Left hindlimb (tissue), 1 donor: ENCODE results near the gene FOXO3.

Experiments used
- DNase-seq: peaks from one replicate; pipeline ENCODE4 v3.0.0-alpha.2; 2018

FOXO3 gene

GRCh38 chr6:108598305-108598863 is 37.7 kb downstream of the FOXO3 start:
- DNase-seq, result no peak

DNA sequence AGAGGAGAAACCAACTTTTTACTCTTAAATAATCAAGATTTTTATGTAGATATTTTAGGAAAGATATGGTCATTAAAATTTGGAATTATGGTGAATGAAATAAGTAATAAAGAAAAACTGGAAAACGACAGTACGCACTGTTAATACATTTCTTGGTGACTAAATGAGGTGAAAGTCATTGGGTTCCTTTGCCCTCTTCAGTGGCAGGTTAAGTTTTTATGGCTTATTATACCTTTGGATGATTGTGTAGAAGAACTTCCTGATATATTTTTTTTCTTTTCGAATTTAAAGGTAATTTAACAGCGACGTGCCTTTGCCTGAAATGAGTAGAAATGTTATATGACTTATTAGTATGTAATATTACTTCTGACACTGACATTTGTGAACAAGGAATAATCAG is 43.4 kb downstream of the FOXO3 start:
- DNase-seq, result no peak

- DNase-seq, result no peak
Measured at GRCh38 chr6:108606250-108606690, 45.6 kb downstream of the FOXO3 start.

DNA sequence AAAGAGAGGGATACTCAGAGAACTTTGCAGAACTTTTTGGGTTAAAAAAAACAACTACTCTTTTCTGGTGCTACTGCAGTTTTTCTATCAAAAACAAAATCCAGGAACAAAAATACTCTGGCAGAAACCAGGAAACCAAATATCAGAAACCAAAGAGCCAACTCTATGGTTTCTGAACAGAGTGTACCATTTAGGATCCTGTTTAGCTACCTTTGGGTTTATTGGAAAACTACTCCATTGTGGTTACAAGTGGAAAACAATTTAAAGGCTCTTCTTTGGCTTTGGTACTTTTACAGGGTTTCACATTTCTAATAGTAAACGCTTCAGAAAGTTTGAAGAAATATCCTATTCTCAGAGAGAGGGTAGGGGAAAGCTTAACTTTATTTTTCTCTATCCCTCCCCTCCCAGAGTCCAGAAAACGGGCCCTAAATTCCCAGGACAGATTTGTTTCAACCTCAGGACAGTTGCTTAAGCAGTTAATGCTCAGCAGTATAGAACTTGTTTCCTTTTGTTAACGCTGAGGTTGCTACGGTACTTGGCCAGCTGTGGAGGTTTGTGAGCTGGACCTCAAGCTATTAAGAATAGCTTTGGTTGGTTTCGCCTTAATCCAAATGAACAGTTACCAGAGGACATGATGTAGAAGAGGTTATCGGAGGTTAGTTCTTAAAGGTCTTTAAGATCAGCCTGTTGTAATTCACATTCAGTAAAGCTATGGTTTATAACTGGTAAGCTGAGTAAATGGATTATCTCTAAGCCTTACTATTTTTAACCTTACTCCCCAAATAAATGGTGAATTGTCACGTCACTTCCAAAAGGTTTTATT is 47.9 kb downstream of the FOXO3 start:
- DNase-seq, result no peak

GRCh38 chr6:108609276-108609769 is 48.6 kb downstream of the FOXO3 start:
- DNase-seq, result no peak

DNA sequence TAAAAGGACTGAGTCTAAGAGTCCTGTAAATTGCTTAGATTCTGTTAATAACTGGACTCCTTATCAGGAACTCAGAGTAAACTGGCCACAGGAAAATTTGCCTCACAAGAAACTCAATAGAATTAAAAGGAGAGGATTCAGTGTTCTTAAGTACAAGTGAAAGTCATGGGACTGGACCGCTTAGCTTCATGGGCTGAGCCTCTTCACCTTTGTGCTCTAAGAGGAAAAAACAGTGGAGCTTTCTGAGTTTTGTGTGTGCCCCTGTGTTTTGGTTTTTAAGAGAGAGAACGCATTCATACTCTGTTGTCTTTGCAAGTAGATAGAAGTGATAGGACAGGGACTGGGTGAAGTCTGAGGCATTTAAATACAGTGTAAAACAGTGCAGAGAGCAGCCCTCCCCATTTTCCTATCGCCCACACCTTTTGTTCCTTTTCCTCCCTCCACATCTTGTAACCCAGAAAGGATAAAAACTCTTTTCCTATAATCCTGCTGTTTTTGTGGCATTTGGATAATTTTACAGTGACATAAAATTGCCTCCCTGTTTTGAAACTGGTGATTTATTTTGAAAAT is 49.6 kb downstream of the FOXO3 start:
- DNase-seq, result no peak

DNA sequence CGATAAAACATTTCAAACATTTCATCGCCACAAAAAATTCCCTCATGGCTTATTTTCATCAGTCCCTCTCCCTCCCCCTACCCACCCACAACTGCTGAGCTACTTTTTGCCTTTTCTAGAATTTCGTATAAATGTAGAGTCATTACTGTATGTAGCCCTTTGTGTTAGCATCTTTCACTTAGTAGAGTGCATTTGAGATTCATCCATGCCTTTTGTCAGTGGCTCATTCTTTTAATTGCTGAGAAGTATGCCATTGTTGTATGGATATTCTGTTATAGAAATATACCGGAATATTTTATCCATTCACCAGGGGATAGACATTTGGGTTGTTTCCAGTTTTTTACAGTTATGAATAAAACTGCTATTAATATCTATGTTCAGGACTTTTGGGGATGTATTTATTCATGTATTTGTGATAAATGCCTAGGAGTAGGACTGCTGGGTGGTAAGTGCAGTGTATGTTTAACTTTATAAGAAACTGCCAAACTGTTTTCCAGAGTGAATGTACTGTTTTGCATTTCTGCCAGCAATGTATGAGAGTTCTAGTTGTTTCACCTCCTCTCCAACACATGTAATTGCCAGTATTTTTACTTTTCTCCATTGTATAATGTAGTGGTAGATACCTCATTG is 50.4 kb downstream of the FOXO3 start:
- no peak for DNase-seq

DNA sequence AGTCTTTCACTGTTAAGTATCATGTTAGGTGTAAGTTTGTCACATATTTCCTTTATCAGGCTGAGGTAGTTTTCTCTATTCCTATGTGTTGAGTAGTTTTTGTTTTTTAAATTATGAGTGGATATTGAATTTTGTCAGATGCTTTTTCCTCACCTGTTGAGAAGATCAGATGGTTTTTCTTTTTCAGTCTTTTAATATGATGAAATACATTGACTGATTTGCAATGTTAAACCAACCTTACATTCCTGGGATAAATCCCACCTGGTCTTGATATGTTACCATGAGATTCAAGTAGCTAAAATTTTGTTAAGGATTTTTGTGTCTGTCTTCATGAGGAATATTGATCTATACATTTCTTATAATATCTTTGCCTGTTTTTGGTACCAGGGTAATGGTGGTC is 52.1 kb downstream of the FOXO3 start:
- no peak for DNase-seq

- DNase-seq, result no peak
Measured at GRCh38 chr6:108616544-108616943, 55.8 kb downstream of the FOXO3 start.

DNA sequence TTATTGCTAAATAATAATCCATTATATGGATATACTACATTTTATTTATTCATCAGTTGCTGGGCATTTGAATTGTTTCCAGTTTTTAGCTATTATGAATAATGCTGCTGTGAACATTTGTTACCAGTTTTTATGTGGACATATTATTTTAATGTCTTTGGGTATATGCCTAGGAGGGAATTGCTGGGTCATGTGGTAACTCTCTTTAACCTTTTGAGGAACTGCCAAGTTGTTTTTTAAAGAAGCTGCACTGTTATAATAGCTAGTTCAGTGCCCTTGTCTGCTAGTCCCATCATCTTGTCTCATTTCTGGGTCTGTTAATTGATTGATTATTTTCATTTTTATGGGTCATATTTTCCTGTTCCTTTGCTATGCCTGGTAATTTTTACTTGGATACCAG is 56.3 kb downstream of the FOXO3 start:
- no peak for DNase-seq

DNA sequence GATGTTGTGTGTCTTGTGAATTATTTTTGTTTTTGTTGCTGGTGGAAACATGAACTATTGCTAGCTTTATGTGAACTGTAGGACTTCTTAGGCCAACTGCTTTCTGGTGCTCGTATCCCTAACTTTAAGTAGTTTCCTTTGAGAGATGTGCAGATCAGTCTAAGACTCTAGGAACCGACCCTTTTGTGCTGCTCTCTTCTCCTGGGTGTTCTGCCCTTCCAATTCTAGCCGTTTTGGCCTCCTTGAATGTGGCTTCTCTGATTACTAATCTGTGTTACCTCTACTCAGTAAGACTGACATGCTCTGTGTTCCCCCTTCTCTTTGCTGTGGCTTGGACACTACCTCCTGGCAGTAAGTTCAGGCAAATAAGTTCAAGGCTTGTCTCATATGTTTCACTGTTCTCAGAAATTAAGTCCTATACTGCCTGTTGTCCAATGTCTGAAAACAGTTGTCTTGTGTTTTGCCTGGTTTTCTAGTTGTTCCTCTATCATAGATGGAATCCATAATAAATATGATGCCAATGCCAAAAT is 58.0 kb downstream of the FOXO3 start:
- DNase-seq, result no peak

GRCh38 chr6:108619431-108620197 is 58.9 kb downstream of the FOXO3 start:
- DNase-seq, result no peak

DNA sequence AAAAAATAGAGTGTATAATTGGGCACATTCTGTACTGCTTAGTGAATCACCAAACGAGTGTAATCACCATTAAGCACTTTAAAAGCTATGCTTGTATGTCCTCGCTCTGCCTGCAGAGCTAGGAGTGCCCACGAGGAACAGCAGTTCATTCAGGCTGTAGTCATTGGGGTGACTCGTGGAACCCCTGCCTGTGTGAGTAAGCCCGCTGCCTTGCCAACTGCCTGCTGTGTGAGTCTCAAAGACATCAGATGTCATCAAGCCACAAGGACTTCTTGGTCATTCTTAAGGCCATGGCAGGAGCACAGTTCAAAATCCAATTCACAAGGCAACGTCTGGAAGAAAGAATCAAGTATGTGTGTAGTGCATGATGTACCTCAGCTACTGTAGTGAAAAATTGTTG is 60.4 kb downstream of the FOXO3 start:
- DNase-seq, result no peak

- DNase-seq, result peak; percentile 43
Measured at GRCh38 chr6:108622641-108623298, 62.1 kb downstream of the FOXO3 start.

GRCh38 chr6:108623995-108624394 is 63.3 kb downstream of the FOXO3 start:
- DNase-seq, result no peak

GRCh38 chr6:108625581-108625980 is 64.9 kb downstream of the FOXO3 start:
- no peak for DNase-seq

DNA sequence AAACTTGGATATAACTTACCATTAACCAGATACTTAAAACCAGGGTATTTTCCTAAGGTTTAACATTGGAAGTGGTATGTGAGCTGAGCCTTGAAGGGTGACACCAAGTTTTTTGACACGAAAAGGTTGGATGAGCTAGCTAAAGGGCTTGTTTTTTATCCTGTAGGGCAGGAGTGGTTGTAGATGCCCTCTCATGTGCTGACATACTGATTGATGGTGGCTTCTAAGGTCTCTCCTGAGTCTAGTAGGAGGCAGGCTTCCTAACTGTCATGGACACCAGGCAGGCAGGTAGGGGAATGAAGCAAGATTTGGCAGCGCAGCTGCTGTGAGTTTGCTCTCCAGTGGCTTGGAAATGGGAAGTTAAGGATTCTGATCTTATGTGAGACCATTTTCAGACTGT is 66.1 kb downstream of the FOXO3 start:
- no peak for DNase-seq

- DNase-seq, result no peak
Measured at GRCh38 chr6:108627692-108628550, 67.2 kb downstream of the FOXO3 start.

DNA sequence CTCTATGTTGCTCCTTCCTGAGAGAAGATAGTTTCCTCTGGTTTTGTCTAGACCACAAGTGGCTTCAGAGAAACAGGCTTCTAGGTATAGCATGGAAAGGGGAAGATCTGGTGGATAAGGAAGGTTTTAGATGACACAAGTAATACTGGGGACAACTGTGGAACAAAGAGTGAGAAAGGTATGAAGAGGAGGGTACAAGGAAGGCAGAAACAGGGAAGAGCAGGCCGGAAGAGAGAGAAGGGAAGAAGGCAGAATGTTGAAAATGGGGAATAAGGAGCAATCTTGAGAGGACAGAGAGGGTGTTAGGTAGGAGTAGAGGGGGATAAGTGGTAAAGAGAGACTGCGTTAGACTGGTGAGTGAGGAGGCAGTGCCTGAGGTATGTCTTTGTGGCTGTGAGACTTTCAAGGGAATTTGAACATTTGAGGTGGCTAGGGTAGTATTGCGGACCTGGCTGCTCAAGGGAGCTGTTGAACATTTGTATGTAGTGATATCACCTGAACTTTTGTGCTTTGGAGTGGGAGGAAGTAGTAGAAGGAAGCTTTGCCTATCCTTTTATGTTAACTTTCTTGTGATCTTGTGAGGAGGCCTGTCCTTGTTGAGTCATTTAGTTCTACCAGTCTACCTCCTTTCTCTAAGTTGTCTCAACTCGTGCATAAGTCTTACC is 69.5 kb downstream of the FOXO3 start:
- no peak for DNase-seq

DNA sequence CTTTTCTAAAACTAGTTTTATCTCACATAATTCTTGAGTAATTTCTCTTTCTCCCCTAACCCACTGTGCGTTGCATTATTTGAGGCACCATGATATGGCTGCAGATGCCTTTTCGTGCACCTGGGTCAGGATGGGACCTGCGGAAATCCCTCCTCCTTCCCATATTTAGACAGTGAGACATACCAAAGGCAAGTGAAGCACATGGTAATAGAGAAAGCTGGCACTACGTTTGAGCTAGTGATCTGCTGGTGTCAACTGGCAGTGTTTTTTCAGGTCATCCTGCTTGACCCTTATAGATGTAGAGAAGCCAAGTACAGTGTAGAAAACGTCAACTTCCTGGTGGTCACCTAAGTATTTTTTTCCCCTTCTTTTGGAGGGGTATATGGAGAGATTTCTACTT is 71.7 kb downstream of the FOXO3 start:
- no peak for DNase-seq
